Lower leg skin (tissue), 3 donors: ENCODE data around the gene ADM5.

ENCODE experiments used
- CTCF ChIP-seq, 3 donors: fragments of 450-650 bp; IDR thresholded peaks; one replicate each; pipeline ENCODE4 v1.5.1; 2016; ENCODE audit warnings: antibody characterized with exemption in 3 of 3, mild to moderate bottlenecking in 3 of 3, moderate library complexity in 2 of 3
- POLR2A ChIP-seq, 2 donors: fragments of 450-650 bp; IDR thresholded peaks; one replicate each; pipeline ENCODE4 v1.6.1; 2016 to 2017; ENCODE audit warnings: antibody characterized with exemption in 2 of 2, mild to moderate bottlenecking in 1 of 2, moderate library complexity in 1 of 2

GRCh38 chr19:49710372-49710951, 21.1 kb downstream of the ADM5 start:
- TF ChIP-seq POLR2A (IDR thresholded peaks at IDR 0.05) (no peak), CTCF (IDR thresholded peaks at IDR 0.05) (no peak)
